Upper lobe of left lung (tissue), 4 donors: ENCODE data around the gene ARHGAP15.

ENCODE experiments used
- POLR2AphosphoS5 ChIP-seq, 2 donors: sonication (generic); formaldehyde crosslinking; IDR thresholded peaks; one replicate each; pipeline ENCODE4 v1.5.1; 2017; ENCODE audit warnings: antibody characterized with exemption in 2 of 2
- TF ChIP-seq, protein P1 (sequence below), 6 experiments: fragments of 450-650 bp in 4 of 6; fragments of 200-600 bp in 2 of 6; sonication (generic) in 2 of 6; IDR thresholded peaks; one replicate each; pipeline ENCODE4 v1.5.1; 2016 to 2019; ENCODE audit warnings: antibody characterized with exemption in 6 of 6

DNA sequence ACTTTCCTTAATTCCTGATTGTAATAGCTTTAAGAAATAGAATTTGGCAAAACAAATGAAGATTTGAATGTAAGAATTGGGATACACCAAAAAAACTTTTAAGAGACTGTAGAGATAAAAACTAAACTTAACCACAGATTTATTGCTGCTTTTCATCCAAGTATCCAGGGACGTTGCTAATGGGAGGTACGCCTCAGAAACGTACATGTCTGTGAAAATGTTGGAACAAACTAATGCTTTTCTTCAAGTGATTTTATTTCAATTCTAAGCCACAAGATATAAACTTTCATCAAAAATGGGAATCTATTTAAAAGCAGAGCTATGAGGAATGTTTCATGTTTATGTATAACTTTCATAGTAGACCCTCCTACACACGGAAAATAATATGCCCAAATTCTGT, 66.3 kb downstream of the ARHGAP15 start:
- TF ChIP-seq POLR2AphosphoS5 (IDR thresholded peaks at IDR 0.05) = no peak
- TF ChIP-seq, protein P1, sequence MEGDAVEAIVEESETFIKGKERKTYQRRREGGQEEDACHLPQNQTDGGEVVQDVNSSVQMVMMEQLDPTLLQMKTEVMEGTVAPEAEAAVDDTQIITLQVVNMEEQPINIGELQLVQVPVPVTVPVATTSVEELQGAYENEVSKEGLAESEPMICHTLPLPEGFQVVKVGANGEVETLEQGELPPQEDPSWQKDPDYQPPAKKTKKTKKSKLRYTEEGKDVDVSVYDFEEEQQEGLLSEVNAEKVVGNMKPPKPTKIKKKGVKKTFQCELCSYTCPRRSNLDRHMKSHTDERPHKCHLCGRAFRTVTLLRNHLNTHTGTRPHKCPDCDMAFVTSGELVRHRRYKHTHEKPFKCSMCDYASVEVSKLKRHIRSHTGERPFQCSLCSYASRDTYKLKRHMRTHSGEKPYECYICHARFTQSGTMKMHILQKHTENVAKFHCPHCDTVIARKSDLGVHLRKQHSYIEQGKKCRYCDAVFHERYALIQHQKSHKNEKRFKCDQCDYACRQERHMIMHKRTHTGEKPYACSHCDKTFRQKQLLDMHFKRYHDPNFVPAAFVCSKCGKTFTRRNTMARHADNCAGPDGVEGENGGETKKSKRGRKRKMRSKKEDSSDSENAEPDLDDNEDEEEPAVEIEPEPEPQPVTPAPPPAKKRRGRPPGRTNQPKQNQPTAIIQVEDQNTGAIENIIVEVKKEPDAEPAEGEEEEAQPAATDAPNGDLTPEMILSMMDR (IDR thresholded peaks at IDR 0.05) = no peak
